A549 (cell line): Measurements from ENCODE around the gene ZGLP1.

Experiments used
- BCL3 ChIP-seq: fragments of >200 bp; sonication (Bioruptor Twin); formaldehyde crosslinking; IDR thresholded peaks from 3 replicates; pipeline ENCODE4 v1.6.1; 2016
- BHLHE40 ChIP-seq: IDR thresholded peaks from 2 replicates; pipeline ENCODE4 v1.6.1; 2012; ENCODE audit warnings: low read depth, low read length, inconsistent platforms
- CHD2 ChIP-seq: fragments of 150-350 bp; IDR thresholded peaks from 2 replicates; pipeline ENCODE4 v1.6.1; 2014; ENCODE audit warnings: low read length; ENCODE audit not compliant: partially characterized antibody
- CTCF ChIP-seq: fragments of >200 bp; sonication (Bioruptor Twin); formaldehyde crosslinking; IDR thresholded peaks from 3 replicates; pipeline ENCODE4 v1.5.1; 2016
- ELK1 ChIP-seq: fragments of 150-350 bp; IDR thresholded peaks from 2 replicates; pipeline ENCODE4 v1.6.1; 2014; ENCODE audit warnings: low read depth, mild to moderate bottlenecking, low read length
- ESRRA ChIP-seq: fragments of 150-350 bp; IDR thresholded peaks from 2 replicates; pipeline ENCODE4 v1.6.1; 2014; ENCODE audit warnings: mild to moderate bottlenecking, low read length, borderline replicate concordance
- JUN ChIP-seq, 2 experiments: fragments of >200 bp; sonication (Bioruptor Twin); formaldehyde crosslinking; IDR thresholded peaks; 2 replicates in 1 of 2; 3 replicates in 1 of 2; pipeline ENCODE4 v1.6.1; 2016 to 2017
- MAZ ChIP-seq: fragments of 150-350 bp; IDR thresholded peaks from 2 replicates; pipeline ENCODE4 v1.6.1; 2014; ENCODE audit warnings: antibody characterized with exemption, low read depth, low read length, borderline replicate concordance
- POLR2A ChIP-seq: IDR thresholded peaks from 2 replicates; pipeline ENCODE4 v1.6.1; 2012; ENCODE audit warnings: mild to moderate bottlenecking, low read length
- RCOR1 ChIP-seq: fragments of 150-350 bp; IDR thresholded peaks from 2 replicates; pipeline ENCODE4 v1.6.1; 2014; ENCODE audit warnings: antibody characterized with exemption, low read length, low read depth
- ZNF302 ChIP-seq: fragments of 250-450 bp; sonication (Bioruptor Pico); IDR thresholded peaks from 2 replicates; pipeline ENCODE4 v1.9.0; 2021; ENCODE audit warnings: inconsistent platforms, mild to moderate bottlenecking, moderate library complexity

GRCh38 chr19:10284960-10285278, 24.7 kb downstream of the ZGLP1 start:
- TF ChIP-seq CTCF (no peak), JUN (IDR thresholded peaks at IDR 0.05) (no peak), ESRRA (no peak), MAZ (no peak), POLR2A (no peak), ZNF302 (CRISPR knock-in tag) (no peak), CHD2 (no peak), RCOR1 (no peak), ELK1 (no peak), BHLHE40 (no peak), BCL3 (no peak)
